ENCODE measurements around the gene AP3B1.

- TF ChIP-seq POLR2A (IDR thresholded peaks at IDR 0.05): no peak
- TF ChIP-seq CTCF (IDR thresholded peaks at IDR 0.05): no peak
Measured at GRCh38 chr5:78323241-78323640, 28.7 kb upstream of the AP3B1 start.

Measured in Peyer's patch (tissue), 4 donors.